Lower lobe of right lung (tissue), 2 donors: ENCODE data around the gene PLA2G4D. TPM values are rescaled to one million over a fixed set of nuclear protein-coding genes. Genes with fewer than 3 reads are reported as not detected.

Experiments
- ATAC-seq, 2 donors: fragments of 200-7000 bp; cut with Tn5 transposase; one replicate each; pipeline ENCODE4 v1.9.1; 2020 to 2022; ENCODE audit warnings: mild to moderate bottlenecking in 2 of 2, moderate library complexity in 2 of 2
- DNase-seq: peaks from one replicate; pipeline ENCODE4 v3.0.0-alpha.2; 2020
- H3K27ac ChIP-seq: fragments of 200-600 bp; one replicate; pipeline ENCODE4 v1.8.0; 2022
- H3K27me3 ChIP-seq: fragments of 200-600 bp; one replicate; pipeline ENCODE4 v1.8.0; 2022; ENCODE audit warnings: low read depth
- H3K36me3 ChIP-seq: fragments of 200-600 bp; one replicate; pipeline ENCODE4 v1.8.0; 2022; ENCODE audit warnings: mild to moderate bottlenecking
- H3K4me1 ChIP-seq: fragments of 200-600 bp; one replicate; pipeline ENCODE4 v1.8.0; 2022
- H3K4me3 ChIP-seq: fragments of 200-600 bp; one replicate; pipeline ENCODE4 v1.8.0; 2022; ENCODE audit warnings: mild to moderate bottlenecking
- H3K9me3 ChIP-seq: fragments of 200-600 bp; one replicate; pipeline ENCODE4 v1.8.0; 2022
- CTCF ChIP-seq: fragments of 200-600 bp; IDR thresholded peaks from one replicate; pipeline ENCODE4 v1.8.0; 2022; ENCODE audit warnings: antibody characterized with exemption, mild to moderate bottlenecking
- intact Hi-C: fragments of 100-400 bp; cut with DNase I; formaldehyde crosslinking; loops from one replicate; pipeline ENCODE4 v1.11.0; 2022
- total RNA-seq: library from RNA; stranded (reverse); fragmentation: NEBNext Ultra II Directional; extraction: Animal tissue kit (Norgen Biotek cat#: 25700); gene quantifications from one replicate; pipeline ENCODE4 v1.2.1, GENCODE V29; 2021
- donor health status: DM: no; HTN: yes; CAD: no; lungs with severe emphysema.

PLA2G4D gene
- total RNA-seq, 1 donor from 2014 or later, result not detected

- H3K4me1 ChIP-seq, result peaks cover 11% of the 10 kb centered on the region
- DNase-seq (no peak), ATAC-seq (no peak)
- H3K36me3 ChIP-seq, result no peaks in the 10 kb centered on the region
- no peak overlapping the region for H3K27ac ChIP-seq
- H3K27me3 ChIP-seq, result peaks cover under 1% of the 10 kb centered on the region
- no peak for TF ChIP-seq CTCF
- H3K9me3 ChIP-seq, result no peaks in the 10 kb centered on the region
- intact Hi-C loops, result no loop called here
- H3K4me3 ChIP-seq, result no peak overlapping the region
Observed at GRCh38 chr15:42088801-42089640, 5.3 kb downstream of the PLA2G4D start.

- H3K9me3 ChIP-seq, result no peaks in the 10 kb centered on the region
- no peak for DNase-seq
- H3K4me1 ChIP-seq, result peaks cover 14% of the 10 kb centered on the region
- H3K27me3 ChIP-seq, result peaks cover 7% of the 10 kb centered on the region
- no peaks in the 10 kb centered on the region for H3K36me3 ChIP-seq
- no peak overlapping the region for H3K27ac ChIP-seq
- H3K4me3 ChIP-seq, result no peak overlapping the region
- ATAC-seq, result no peak
- TF ChIP-seq CTCF, result no peak
- intact Hi-C loops, result no loop called here
Observed at GRCh38 chr15:42087926-42088800, 6.2 kb downstream of the PLA2G4D start.

GRCh38 chr15:42087460-42087859, 6.9 kb downstream of the PLA2G4D start:
- peaks cover 7% of the 10 kb centered on the region for H3K27me3 ChIP-seq
- H3K4me3 ChIP-seq, result no peak overlapping the region
- H3K4me1 ChIP-seq, result peaks cover 14% of the 10 kb centered on the region
- ATAC-seq, result no peak
- no peak overlapping the region for H3K27ac ChIP-seq
- H3K36me3 ChIP-seq, result no peaks in the 10 kb centered on the region
- intact Hi-C loops, result no loop called here
- DNase-seq, result no peak
- no peak for TF ChIP-seq CTCF
- H3K9me3 ChIP-seq, result no peaks in the 10 kb centered on the region

GRCh38 chr15:42085721-42086120, 8.6 kb downstream of the PLA2G4D start:
- peaks cover 14% of the 10 kb centered on the region for H3K4me1 ChIP-seq
- H3K27ac ChIP-seq, result no peak overlapping the region
- intact Hi-C loops, result no loop called here
- TF ChIP-seq CTCF, result no peak
- no peak for ATAC-seq
- H3K4me3 ChIP-seq, result no peak overlapping the region
- H3K36me3 ChIP-seq, result no peaks in the 10 kb centered on the region
- H3K27me3 ChIP-seq, result peaks cover 7% of the 10 kb centered on the region
- DNase-seq, result no peak
- no peaks in the 10 kb centered on the region for H3K9me3 ChIP-seq

- TF ChIP-seq CTCF, result no peak
- ATAC-seq, result no peak
- Histone ChIP-seq H3K4me1 (peaks cover 14% of the 10 kb centered on the region), H3K4me3 (no peak overlapping the region), H3K27ac (no peak overlapping the region), H3K27me3 (peaks cover 7% of the 10 kb centered on the region), H3K36me3 (no peaks in the 10 kb centered on the region), H3K9me3 (no peaks in the 10 kb centered on the region)
- DNase-seq, result no peak
- intact Hi-C loops, result no loop called here
Observed at GRCh38 chr15:42085236-42085605, 9.1 kb downstream of the PLA2G4D start.
